Measurements from ENCODE around the gene SPECC1L.

- TF ChIP-seq ZNF24 (IDR thresholded peaks at IDR 0.05) (no peak), CEBPZ (IDR thresholded peaks at IDR 0.05; ENCODE audit: low read depth, low read length) (no peak), POLR2AphosphoS5 (IDR thresholded peaks at IDR 0.05; ENCODE audit: low read length) (no peak)
Observed at GRCh38 chr22:24406322-24407277, 136.0 kb downstream of the SPECC1L start.
